GM21447 (cell line): ENCODE data around the gene UGT1A1.

Experiments
- ATAC-seq: cut with Tn5 transposase; IDR thresholded peaks from one replicate; pipeline ENCODE4 v1.9.1; 2021; ENCODE audit not compliant: unreplicated experiment

The UGT1A1 gene

GRCh38 chr2:233756429-233757081 lies 3.5 kb upstream of the UGT1A1 start:
- no peak for ATAC-seq

- ATAC-seq: no peak
Measured at GRCh38 chr2:233758141-233758540, 1.9 kb upstream of the UGT1A1 start.

GRCh38 chr2:233758849-233759248 lies 1.2 kb upstream of the UGT1A1 start:
- ATAC-seq: no peak

GRCh38 chr2:233761040-233761769 lies 1.1 kb downstream of the UGT1A1 start:
- no peak for ATAC-seq

DNA sequence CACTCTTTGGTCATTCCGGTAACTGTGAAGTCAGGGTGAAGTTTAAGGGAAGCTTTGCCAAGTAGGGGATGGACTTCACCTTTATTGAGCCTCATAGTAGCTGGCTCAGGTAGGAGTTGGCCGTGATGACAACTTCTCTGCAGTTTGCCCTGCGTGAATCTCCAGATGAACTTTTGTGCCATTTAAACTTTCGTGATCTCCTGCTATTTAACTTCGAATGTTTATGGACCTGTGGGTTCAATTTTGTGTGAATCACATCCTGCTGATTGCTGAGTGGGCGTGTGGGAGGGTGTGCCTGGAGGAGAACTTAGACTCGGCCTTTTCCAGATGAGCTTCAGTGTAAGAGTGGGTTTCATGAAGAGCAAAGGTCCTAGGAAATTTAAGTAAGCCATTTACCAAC lies 4.2 kb downstream of the UGT1A1 start:
- no peak for ATAC-seq

DNA sequence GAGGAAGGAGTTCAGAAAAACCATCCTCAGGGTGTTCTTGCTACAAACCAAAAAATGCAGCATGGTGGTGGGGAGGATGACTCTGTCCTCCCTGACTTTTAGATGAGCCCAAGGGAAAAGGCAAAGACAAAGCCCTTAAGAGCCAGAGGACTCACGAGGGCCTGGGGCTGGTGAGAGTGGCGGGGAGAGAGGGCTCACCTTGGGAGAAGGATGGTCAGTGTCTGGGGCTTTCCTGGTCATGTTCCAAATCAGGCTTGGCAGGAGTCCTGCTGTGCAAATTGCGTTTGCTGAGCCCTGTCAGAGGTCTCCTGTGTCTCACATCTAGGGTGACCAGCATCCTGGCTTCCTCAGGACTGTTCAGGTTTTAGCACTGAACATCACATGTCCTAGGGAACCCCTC lies 4.7 kb downstream of the UGT1A1 start:
- ATAC-seq: no peak

DNA sequence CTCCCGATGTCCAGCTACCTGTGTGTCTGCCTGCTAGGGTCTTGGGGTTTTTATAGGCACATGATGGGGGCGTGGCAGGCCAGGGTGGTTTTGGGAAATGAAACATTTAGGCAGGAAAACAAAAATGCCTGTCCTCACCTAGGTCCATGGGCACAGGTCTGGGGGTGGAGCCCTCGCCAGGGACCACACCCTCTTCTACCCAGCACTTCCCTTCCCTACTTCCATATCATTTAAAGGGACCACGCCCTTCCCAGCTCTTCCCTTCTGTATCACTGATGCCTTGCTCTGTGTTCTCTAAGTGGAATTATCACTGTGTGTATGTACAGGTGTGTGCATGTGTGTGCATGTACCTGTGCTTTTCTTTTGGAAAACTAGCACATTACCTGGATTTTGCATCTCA lies 6.3 kb downstream of the UGT1A1 start:
- no peak for ATAC-seq

GRCh38 chr2:233768076-233768475 lies 8.0 kb downstream of the UGT1A1 start:
- ATAC-seq: no peak

DNA sequence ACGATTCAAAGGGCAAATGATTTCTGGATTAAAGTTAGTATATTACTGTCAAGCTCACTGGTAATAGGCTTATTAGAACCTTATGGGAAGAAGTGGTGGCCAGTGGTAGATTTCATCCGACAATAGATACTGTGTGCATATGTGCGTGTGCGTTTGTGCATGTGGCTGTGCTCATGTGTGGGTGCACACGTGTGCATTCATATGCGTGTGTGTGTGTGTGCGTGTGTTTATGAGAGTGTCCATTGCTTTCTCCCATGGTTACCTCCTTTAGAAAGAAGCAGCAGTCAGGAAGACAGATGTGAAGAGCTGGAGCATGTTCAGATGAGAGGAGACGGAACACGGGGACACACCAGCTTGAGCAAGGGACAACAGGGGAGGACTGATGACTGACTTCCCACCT lies 9.2 kb downstream of the UGT1A1 start:
- no peak for ATAC-seq

DNA sequence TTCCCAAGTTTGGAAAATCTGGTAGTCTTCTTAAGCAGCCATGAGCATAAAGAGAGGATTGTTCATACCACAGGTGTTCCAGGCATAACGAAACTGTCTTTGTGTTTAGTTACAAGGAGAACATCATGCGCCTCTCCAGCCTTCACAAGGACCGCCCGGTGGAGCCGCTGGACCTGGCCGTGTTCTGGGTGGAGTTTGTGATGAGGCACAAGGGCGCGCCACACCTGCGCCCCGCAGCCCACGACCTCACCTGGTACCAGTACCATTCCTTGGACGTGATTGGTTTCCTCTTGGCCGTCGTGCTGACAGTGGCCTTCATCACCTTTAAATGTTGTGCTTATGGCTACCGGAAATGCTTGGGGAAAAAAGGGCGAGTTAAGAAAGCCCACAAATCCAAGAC lies 12.1 kb downstream of the UGT1A1 start:
- ATAC-seq: no peak

DNA sequence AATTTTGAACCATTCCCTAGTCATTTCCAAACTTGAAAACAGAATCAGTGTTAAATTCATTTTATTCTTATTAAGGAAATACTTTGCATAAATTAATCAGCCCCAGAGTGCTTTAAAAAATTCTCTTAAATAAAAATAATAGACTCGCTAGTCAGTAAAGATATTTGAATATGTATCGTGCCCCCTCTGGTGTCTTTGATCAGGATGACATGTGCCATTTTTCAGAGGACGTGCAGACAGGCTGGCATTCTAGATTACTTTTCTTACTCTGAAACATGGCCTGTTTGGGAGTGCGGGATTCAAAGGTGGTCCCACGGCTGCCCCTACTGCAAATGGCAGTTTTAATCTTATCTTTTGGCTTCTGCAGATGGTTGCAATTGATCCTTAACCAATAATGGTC lies 12.5 kb downstream of the UGT1A1 start:
- ATAC-seq: no peak

GRCh38 chr2:233773854-233774253 lies 13.8 kb downstream of the UGT1A1 start:
- no peak for ATAC-seq

DNA sequence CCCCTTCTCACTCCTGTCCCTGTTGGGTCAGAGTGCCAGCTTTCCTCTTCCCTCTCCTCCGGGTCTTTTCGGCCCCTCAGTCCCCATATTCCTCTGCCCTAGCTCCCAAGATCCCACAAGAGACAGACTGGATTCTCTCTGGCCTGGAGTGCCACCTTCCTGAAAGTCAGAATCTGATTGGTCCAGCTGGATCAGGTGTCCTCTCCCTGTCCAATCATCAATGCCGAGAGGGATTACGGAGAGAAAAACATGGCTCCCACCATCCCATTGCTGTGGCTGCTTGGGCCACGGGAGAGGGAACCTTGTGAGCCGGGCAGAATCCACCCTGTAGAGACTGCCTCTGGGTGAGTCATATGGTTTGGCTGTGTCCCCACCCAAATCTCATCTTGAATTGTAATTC lies 15.3 kb downstream of the UGT1A1 start:
- ATAC-seq: no peak

DNA sequence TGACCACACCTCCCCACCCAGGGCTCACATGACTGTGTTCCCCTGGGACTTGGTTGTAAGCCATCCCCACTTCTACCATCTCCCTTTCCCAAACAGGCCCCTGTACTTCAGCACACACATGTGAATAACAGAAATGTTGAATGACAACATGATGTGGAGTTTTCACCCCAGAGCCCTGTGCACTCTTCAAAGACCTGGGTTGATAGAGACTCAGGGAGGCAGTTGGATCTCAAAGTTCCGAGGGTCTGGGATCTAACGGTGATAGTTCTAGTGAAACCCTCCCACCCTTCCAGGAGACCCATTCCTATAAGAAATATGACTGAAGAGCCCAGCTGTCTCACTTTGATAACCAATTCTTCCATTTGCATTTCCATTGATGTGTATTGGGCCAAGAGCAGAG lies 18.0 kb downstream of the UGT1A1 start, which contains the start of gene MROH2A:
Gene MROH2A, plus strand, starts transcription at position 301 of the 400 bp plus-strand sequence. CDS start 1,029 bp downstream, outside the sequence.
- no peak for ATAC-seq

GRCh38 chr2:233779722-233780121 lies 19.7 kb downstream of the UGT1A1 start:
- ATAC-seq: no peak

DNA sequence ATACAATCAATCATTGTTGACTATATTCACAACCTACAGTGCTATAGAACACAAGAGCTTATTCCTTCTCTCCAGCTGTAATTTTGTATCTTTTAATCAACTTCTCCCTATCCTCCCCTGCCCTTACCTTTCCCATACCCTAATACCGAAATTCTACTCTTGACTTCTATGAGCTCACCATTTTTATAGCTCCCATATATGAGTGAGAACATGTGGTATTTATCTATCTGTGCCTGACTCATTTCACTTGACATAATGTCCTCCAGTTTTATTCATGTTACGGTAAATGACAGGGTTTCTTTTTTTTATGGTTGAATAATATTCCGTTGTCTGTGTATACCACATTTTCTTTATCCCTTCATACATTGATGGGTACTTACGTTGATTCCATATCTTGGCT lies 20.7 kb downstream of the UGT1A1 start:
- no peak for ATAC-seq

DNA sequence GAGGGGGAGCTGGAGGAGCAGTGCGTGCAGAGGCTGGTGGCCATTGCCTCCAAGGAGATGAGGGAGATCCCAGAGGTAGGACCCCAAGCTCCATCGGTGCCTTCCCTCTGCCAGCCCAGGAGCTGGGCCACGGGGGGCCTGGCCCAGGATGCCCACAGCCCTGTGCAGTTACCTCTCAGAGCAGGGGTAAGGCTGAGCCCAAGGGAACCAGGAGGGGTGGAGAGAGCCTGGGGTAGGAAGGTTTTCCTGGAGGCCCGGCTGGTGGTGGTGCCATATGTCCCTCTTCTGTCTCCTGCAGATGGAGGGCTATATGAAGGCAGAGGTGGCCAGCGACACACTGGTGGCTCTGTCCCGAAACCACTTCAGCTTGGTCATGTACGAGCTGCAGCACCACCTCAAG lies 29.5 kb downstream of the UGT1A1 start:
- ATAC-seq: no peak

DNA sequence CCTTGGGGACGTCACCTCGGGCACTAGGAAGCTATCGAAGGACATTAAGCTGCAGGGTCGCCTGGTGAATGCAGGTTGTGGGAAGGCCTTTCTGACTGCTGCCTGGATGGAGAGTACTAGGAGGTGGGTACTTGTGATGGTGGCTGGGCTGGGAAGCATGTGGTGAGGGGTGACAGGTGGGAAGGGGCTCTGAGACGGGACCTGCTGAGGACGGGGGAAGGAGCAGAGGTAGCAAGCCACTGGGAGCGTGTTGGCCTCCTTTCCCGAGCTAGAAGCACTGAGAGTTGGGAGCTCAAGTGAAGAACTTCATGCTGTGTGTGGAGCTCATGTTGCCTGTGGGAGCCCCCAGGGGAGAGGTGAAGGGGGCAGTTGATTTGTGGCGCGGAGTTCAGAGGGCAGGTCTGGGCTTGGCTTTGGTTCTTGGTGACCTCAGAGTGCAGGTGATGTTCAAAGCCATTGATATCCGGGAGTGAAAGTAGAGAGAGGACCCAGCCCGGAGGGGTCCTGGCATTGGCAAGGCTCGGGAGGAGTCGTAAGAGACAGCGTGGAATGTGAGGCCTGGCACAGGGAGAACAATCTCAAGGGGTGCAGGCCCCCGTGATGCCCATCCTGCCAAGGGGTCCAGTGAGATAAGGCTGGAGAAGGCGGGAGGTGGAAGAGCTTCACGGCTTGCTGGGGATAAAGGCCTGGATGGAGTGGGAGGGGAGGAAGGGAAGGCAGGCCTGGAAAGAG lies 31.2 kb downstream of the UGT1A1 start:
- no peak for ATAC-seq

- no peak for ATAC-seq
Measured at GRCh38 chr2:233791883-233792329, 31.8 kb downstream of the UGT1A1 start.

GRCh38 chr2:233792720-233793119 lies 32.6 kb downstream of the UGT1A1 start:
- ATAC-seq: no peak

DNA sequence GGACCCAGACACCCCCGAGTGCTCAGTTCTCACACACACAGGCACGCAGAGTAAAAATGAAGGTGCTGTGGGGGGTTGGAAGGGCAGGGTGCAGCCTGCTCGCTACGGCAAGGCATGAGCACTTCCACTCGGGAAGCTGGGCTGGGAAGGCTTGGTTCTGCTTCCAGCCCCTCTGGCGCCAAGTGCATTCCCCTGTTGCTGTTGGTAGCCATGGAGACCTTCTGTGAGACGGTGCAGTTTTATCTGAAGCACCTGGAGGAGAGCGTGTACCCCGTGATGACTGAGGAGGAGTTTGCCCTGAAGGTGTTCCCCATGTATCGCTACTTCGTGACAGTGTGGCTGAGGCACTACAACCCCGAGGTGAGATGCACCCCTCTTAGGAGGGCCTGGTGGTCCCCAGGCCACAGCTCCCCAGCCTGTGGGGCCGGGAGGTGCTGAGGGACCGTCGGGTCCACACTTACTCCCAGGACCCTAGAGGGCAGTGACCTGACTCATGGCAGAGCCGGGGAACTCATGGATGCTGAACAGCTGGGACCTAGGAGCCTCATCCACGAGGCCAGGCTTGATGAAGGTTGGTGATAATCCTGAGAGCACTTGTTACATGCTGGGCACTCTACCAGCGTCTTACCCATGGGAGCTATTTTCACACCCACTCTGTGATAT lies 33.5 kb downstream of the UGT1A1 start:
- no peak for ATAC-seq
